ENCODE results near the gene RPN2. TPM values are rescaled to one million over a fixed set of nuclear protein-coding genes. Genes with fewer than 3 reads are reported as not detected.

The RPN2 gene
- total and polyA plus RNA-seq, 10 of the 15 experiments (the other 5 are each of a cell fraction or from before 2014, with no cell fraction given): 148 to 365 (median 228) TPM

- WGBS (ENCODE audit: insufficient coverage, insufficient replicate concordance, low lambda C conversion rate, missing lambda C conversion rate): 98% methylated on average over 5 of the region's 5 CpGs
- Histone ChIP-seq H3K4me1 (ENCODE audit: control insufficient read depth, insufficient read depth, low read length) (no peaks in the 10 kb centered on the region), H3K9ac (ENCODE audit: control insufficient read depth, insufficient read depth, low read length) (no peak overlapping the region), H2AFZ (ENCODE audit: control insufficient read depth, low read depth, low read length) (no peak overlapping the region), H3K4me2 (ENCODE audit: control insufficient read depth, insufficient read depth) (no peak overlapping the region), H3K27ac (ENCODE audit: control insufficient read depth, insufficient read depth) (no peak overlapping the region), H3K4me3 (no peak overlapping the region), H3K79me2 (ENCODE audit: control insufficient read depth, insufficient read depth, low read length) (no peaks in the 10 kb centered on the region), H3K9me3 (replicated peaks; ENCODE audit: control insufficient read depth, insufficient read depth, low read length) (no peaks in the 10 kb centered on the region), H3K27me3 (replicated peaks in 1 of 2; ENCODE audit: control insufficient read depth in 2 of 2, insufficient read depth in 2 of 2, low read length in 1 of 2) (no peaks in the 10 kb centered on the region), H3K36me3 (ENCODE audit: control insufficient read depth in 2 of 2, insufficient read depth in 2 of 2, low read length in 1 of 2) (peaks cover 37 to 48% of the 10 kb centered on the region in 2 experiments), H4K20me1 (ENCODE audit: control insufficient read depth, insufficient read depth) (peaks cover 2% of the 10 kb centered on the region; the same call in 1 of the 2 replicates)
- ChIA-PET RAD21 (ENCODE audit: unreplicated experiment) (no interaction called here), CTCF (interaction anchor here (0.7 to 1.2 kb wide), 4 partner anchors 13 to 308 kb away, joined by 3 to 5 read pairs (median 4); partner anchors contain the start of gene RPN2), SMC1A (ENCODE audit: uncharacterized antibody, unreplicated experiment) (interaction anchor here (1.4 kb wide), 1 partner anchor 34 kb away, joined by 4 read pairs; no protein-coding TSS in a partner anchor), POLR2A (no interaction called here)
- no peak for ATAC-seq
- intact Hi-C loops (cut with micrococcal nuclease; ENCODE audit: unreplicated experiment) (no loop called here), in situ Hi-C loops (cut with MboI) (no loop called here)
- no peak for FAIRE-seq
- DNase-seq (ENCODE audit: low read depth, low spot score): no peak
- BruUV-seq (replicated peaks): no TSS peak
- TF ChIP-seq CBFB (IDR thresholded peaks at IDR 0.05; ENCODE audit: low read depth) (no peak), SIN3A (IDR thresholded peaks at IDR 0.05; ENCODE audit: low read depth, low read length) (no peak), IRF3 (IDR thresholded peaks at IDR 0.05) (no peak), JUNB (IDR thresholded peaks at IDR 0.05) (no peak), ZNF274 (IDR thresholded peaks at IDR 0.05; ENCODE audit: insufficient read depth, insufficient read length) (no peak), SMAD1 (IDR thresholded peaks at IDR 0.05; ENCODE audit: low read depth, partially characterized antibody) (no peak), NFIC (IDR thresholded peaks at IDR 0.05; ENCODE audit: low read depth, low read length) (no peak), SPI1 (IDR thresholded peaks at IDR 0.05; ENCODE audit: borderline replicate concordance, insufficient read depth, low read depth, low read length) (no peak), TCF12 (IDR thresholded peaks at IDR 0.05; ENCODE audit: low read depth, low read length) (no peak), KDM1A (IDR thresholded peaks at IDR 0.05; ENCODE audit: borderline replicate concordance) (no peak)
Observed at GRCh38 chr20:37225146-37225545, 46.0 kb downstream of the RPN2 start.
